Activated CD4-positive, alpha-beta memory T cell treated with anti-CD3 and anti-CD28 coated beads for 36 hours (primary cell): ENCODE results near the gene COL4A6. TPM values are rescaled to one million over a fixed set of nuclear protein-coding genes. Genes with fewer than 3 reads are reported as not detected.

Experiments used
- CTCF ChIA-PET: fragments of 350-600 bp; sonication (Branson Sonifier 250); formaldehyde crosslinking; loops from one replicate; lab custom pipeline; 2021; ENCODE audit warnings: antibody characterized with exemption, inconsistent platforms; lab: Charles Lee
- POLR2A ChIA-PET: fragments of 350-600 bp; sonication (Branson Sonifier 250); formaldehyde crosslinking; loops from one replicate; lab custom pipeline; 2021; ENCODE audit warnings: antibody characterized with exemption; lab: Charles Lee
- DNase-seq: peaks from one replicate; pipeline ENCODE4 v3.0.0-alpha.2; 2020
- H3K27ac Mint-ChIP-seq: one replicate; pipeline ENCODE4 v1.8.0; 2021; ENCODE audit warnings: mixed read lengths
- H3K27me3 Mint-ChIP-seq: one replicate; pipeline ENCODE4 v1.8.0; 2021; ENCODE audit warnings: mixed read lengths
- H3K36me3 Mint-ChIP-seq: one replicate; pipeline ENCODE4 v1.8.0; 2021; ENCODE audit warnings: mixed read lengths
- H3K4me1 Mint-ChIP-seq: one replicate; pipeline ENCODE4 v1.8.0; 2021; ENCODE audit warnings: low read depth, mixed read lengths
- H3K4me3 Mint-ChIP-seq: one replicate; pipeline ENCODE4 v1.8.0; 2021; ENCODE audit warnings: mild to moderate bottlenecking, mixed read lengths
- H3K9me3 Mint-ChIP-seq: one replicate; pipeline ENCODE4 v1.8.0; 2021; ENCODE audit warnings: mixed read lengths
- intact Hi-C: fragments of 100-400 bp; cut with micrococcal nuclease; formaldehyde crosslinking; loops from one replicate; pipeline ENCODE4 v1.15.1; 2023
- total RNA-seq, 2 experiments: library from RNA; stranded (reverse); gene quantifications; one replicate each; pipeline ENCODE4 v1.2.3, GENCODE V29; 2021

COL4A6 gene
- total RNA-seq, 2 experiments from 2014 or later = not detected

DNA sequence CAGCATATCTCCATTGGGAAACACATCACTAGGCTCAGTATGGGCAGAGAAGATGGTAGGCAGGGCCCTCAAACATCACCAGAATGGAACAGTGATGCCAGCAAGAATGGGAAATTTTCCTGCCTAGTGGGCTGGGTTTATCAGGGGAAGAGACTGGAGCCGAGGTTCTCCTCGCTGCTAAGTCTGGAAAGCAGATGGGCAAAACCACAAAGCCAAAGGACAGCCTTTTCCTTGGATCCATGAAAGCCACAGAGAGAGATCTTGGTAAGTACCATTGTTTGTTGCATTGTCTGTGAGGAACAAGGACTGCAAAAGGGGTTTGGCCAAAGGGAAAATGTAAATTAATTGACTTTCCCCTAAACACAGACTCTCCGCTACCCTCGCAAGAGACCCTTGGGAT, 266.6 kb downstream of the COL4A6 start:
- H3K4me1 Mint-ChIP-seq = no peaks in the 10 kb centered on the region
- DNase-seq = no peak
- CTCF ChIA-PET = no interaction called here
- intact Hi-C loops = no loop called here
- no peaks in the 10 kb centered on the region for H3K9me3 Mint-ChIP-seq
- H3K27me3 Mint-ChIP-seq = no peaks in the 10 kb centered on the region
- POLR2A ChIA-PET = no interaction called here
- H3K27ac Mint-ChIP-seq = no peak overlapping the region
- no peaks in the 10 kb centered on the region for H3K36me3 Mint-ChIP-seq
- H3K4me3 Mint-ChIP-seq = no peak overlapping the region

DNA sequence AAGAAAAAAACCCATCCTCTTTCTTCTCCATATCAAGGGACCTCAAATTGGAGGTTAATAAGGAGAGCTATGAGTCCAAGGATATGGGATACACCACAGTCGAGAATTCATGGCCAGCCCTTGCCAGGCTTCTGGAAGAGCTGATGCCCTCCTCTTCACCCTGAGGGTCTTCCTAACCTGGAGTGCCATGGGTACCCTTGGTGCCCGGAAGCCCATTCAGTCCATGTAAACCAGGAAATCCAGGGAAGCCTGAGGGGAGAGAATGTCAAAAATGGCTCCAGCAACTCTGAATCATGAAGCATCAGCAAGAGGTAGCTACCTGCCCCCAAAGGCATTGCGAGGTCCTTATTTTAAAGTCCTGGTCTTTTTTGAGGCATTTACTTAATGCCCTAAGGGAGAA, 268.5 kb downstream of the COL4A6 start:
- no peak for DNase-seq
- Mint-ChIP-seq H3K36me3 (no peaks in the 10 kb centered on the region), H3K27me3 (no peaks in the 10 kb centered on the region), H3K4me1 (no peaks in the 10 kb centered on the region), H3K9me3 (no peaks in the 10 kb centered on the region), H3K27ac (no peak overlapping the region), H3K4me3 (no peak overlapping the region)
- CTCF ChIA-PET = interaction anchor here (0.6 kb wide), 1 partner anchor 393 kb away, joined by 3 read pairs; no protein-coding TSS in a partner anchor
- POLR2A ChIA-PET = no interaction called here
- intact Hi-C loops = no loop called here

DNA sequence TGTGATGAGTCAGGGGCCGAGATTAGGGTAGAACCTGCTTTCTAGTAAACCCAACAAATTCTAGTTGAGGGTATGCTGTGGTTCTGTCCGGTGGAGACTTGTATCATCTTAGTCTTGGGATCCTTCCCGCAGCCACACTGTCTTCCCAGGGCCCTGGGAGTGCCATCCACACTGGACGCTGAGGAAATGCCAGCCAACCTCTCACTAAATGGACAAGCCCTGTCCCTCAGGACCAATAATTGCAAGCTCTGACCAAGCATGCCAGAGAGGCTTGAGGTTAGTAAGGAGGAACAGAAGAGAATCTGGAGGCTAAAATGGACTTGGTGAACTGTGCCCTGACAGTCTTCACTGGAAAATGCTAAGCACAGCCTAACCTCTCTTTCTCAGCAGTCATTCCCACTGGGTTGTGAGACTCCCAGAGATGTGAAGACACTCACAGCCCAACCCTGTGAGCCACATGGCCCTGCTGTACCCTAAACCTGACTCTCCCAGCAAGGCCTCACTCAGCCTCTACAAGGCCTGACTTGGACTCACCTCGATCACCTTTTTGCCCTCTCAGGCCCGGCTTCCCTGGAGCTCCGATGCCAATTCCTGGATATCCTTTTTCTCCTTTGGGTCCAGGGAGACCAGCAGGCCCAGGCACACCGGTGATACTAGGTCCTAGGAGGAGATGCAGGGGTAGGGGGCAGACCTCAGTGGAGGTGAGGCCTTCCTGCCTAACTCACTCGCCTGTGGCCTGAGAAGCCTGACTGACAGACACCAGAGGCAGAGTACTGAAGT, 269.1 kb downstream of the COL4A6 start:
- intact Hi-C loops = no loop called here
- ChIA-PET POLR2A (no interaction called here), CTCF (no interaction called here)
- no peaks in the 10 kb centered on the region for H3K4me1 Mint-ChIP-seq
- H3K27ac Mint-ChIP-seq = no peak overlapping the region
- no peaks in the 10 kb centered on the region for H3K9me3 Mint-ChIP-seq
- H3K4me3 Mint-ChIP-seq = no peak overlapping the region
- H3K27me3 Mint-ChIP-seq = no peaks in the 10 kb centered on the region
- H3K36me3 Mint-ChIP-seq = no peaks in the 10 kb centered on the region
- no peak for DNase-seq

DNA sequence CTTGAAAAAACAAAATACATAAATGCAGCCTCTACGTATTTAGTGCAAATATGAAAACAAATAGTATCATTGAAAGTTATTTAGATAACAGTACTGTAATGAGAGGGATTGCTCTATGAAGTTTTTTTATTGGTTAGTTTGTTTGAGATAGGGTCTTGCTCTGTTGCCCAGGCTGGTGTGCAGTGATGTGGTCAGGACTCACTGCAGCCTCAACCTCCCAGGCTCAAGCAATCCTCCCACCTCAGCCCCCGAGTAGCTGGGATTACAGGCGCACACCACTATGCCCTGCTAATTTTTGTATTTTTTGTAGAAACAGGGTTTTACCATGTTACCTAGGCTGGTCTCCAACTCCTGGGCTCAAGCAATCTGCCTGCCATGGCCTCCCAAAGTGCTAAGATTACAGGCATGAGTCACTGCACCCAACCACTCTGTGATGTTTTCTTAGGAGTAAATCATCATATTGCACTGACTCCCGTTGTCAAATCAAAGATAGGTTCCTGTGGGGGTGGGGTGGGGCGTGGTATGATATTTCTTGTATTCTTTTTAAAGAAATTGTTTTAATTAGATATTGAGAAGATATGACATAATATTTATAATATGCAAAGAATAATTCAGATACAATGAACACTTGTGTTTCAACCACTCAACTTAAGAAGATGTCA, 270.9 kb downstream of the COL4A6 start:
- ChIA-PET POLR2A (no interaction called here), CTCF (no interaction called here)
- no peaks in the 10 kb centered on the region for H3K36me3 Mint-ChIP-seq
- H3K4me1 Mint-ChIP-seq = no peaks in the 10 kb centered on the region
- DNase-seq = peak; percentile 8
- H3K9me3 Mint-ChIP-seq = no peaks in the 10 kb centered on the region
- intact Hi-C loops = no loop called here
- no peak overlapping the region for H3K27ac Mint-ChIP-seq
- no peak overlapping the region for H3K4me3 Mint-ChIP-seq
- H3K27me3 Mint-ChIP-seq = no peaks in the 10 kb centered on the region

DNA sequence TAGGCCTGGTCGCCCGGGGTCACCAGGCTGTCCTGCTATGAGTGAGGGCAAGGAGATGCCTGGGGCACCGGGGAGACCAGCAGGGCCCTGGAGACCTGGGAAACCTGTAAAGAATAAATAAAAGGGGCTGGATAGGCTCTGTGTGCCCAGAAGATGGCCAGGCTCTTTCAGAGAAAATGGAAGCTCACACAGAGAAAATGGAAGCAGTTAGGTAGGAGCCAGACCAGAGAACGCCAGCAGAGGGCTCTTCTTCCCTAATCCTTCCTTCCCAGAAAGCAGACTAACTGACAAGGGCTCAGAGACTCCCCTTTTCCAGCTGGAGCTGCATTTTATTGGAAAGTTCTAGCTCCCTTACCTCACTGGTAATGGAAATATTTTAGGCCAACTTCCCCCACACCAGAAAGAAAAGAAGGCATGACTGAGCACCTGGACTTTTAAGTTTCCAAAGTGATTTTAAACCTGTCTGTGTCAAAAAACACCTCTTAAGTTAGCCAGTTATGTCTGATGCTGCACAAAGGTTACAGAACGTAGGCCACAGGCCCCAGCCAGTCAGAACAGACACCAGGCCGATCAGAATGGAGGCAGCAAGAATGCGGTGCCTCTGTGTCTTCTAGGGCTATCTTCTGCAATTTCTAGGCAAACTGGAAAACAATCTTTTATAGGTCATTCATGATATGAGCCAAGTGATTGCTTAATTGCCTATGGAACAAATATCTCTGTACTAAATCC, 272.7 kb downstream of the COL4A6 start:
- ChIA-PET POLR2A (no interaction called here), CTCF (no interaction called here)
- Mint-ChIP-seq H3K27ac (no peak overlapping the region), H3K27me3 (no peaks in the 10 kb centered on the region), H3K9me3 (no peaks in the 10 kb centered on the region), H3K36me3 (no peaks in the 10 kb centered on the region), H3K4me3 (no peak overlapping the region), H3K4me1 (no peaks in the 10 kb centered on the region)
- intact Hi-C loops = no loop called here
- DNase-seq = no peak

DNA sequence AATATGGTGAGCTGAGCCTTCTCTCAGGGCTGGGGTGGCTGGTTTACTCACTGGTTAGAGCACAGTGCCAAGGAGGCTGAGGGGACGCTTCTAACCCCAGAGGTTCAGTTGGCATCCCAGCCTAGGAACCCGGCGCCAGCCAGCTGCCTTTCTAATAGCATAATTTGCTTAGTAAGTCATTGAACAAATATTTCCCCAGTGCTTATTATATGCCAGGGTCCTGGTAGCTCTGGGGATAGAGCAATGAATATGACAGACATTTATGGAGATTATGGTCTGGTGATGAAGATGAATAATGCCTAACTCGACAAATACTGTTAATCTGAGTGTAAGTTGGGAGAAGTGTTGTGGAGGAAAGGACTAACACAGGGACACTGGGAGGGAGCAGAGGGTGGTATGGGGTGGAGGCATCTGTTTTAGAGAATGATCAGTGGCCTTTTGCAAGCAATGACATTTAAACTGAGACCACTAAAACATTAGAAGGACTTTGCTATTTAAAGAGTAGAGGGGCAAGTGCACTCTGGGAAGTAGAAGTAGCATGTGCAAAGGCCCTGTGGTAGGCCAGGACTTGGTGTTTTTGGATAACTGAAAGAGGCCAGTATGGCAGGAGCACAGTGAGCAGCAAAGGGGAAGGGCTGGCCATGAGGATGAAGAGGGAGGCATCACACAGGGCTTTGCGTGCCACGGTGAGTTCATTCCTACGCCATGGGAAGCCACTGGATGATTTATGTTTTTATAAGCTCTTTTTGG, 274.7 kb downstream of the COL4A6 start:
- DNase-seq = no peak
- no peaks in the 10 kb centered on the region for H3K36me3 Mint-ChIP-seq
- H3K4me1 Mint-ChIP-seq = no peaks in the 10 kb centered on the region
- CTCF ChIA-PET = no interaction called here
- no peak overlapping the region for H3K27ac Mint-ChIP-seq
- no peaks in the 10 kb centered on the region for H3K9me3 Mint-ChIP-seq
- no peaks in the 10 kb centered on the region for H3K27me3 Mint-ChIP-seq
- no peak overlapping the region for H3K4me3 Mint-ChIP-seq
- intact Hi-C loops = no loop called here
- POLR2A ChIA-PET = no interaction called here

DNA sequence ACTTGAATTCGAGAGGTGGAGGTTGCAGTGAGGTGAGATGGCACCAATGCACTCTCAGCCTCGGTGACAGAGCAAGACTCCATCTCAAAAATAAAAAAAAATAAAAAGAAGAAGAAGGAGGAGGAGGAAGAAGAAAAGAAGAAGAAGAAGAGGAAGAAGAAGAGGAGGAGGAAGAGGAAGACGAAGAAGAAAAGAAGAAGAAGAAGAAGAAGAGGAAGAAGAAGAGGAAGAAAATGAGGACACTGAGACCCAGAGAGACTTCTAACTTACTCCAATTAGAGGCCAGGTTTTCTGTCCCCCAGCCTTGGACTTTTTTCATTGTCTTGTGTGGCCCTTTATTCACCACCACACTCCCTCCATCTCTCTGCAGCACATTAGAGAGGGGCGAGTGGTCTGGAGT, 276.0 kb downstream of the COL4A6 start:
- H3K27ac Mint-ChIP-seq = no peak overlapping the region
- no peaks in the 10 kb centered on the region for H3K4me1 Mint-ChIP-seq
- no peaks in the 10 kb centered on the region for H3K9me3 Mint-ChIP-seq
- H3K4me3 Mint-ChIP-seq = no peak overlapping the region
- no peak for DNase-seq
- POLR2A ChIA-PET = no interaction called here
- CTCF ChIA-PET = no interaction called here
- H3K36me3 Mint-ChIP-seq = no peaks in the 10 kb centered on the region
- no peaks in the 10 kb centered on the region for H3K27me3 Mint-ChIP-seq
- intact Hi-C loops = no loop called here

DNA sequence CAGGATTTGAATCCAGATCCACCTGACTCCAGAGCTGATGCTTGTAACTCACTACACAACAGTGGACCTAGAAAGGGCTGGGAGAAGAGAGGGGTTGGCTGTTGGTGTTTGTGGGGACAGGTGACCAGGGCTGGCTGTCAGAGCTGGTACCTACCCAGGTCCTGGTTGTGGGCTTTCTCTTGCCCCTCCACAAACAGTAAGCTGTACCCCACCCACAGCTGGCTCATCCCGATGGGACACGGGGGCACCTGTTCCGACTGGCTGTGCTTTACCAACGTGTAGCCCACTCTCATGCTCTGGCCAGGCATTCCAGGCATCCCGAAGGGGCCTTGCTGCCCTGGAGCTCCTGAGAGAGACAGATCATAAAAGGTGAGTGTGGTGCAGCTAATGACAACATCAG, 277.9 kb downstream of the COL4A6 start:
- no peak overlapping the region for H3K4me3 Mint-ChIP-seq
- intact Hi-C loops = no loop called here
- ChIA-PET POLR2A (no interaction called here), CTCF (no interaction called here)
- no peak for DNase-seq
- no peaks in the 10 kb centered on the region for H3K36me3 Mint-ChIP-seq
- no peaks in the 10 kb centered on the region for H3K27me3 Mint-ChIP-seq
- no peak overlapping the region for H3K27ac Mint-ChIP-seq
- H3K9me3 Mint-ChIP-seq = no peaks in the 10 kb centered on the region
- H3K4me1 Mint-ChIP-seq = no peaks in the 10 kb centered on the region

DNA sequence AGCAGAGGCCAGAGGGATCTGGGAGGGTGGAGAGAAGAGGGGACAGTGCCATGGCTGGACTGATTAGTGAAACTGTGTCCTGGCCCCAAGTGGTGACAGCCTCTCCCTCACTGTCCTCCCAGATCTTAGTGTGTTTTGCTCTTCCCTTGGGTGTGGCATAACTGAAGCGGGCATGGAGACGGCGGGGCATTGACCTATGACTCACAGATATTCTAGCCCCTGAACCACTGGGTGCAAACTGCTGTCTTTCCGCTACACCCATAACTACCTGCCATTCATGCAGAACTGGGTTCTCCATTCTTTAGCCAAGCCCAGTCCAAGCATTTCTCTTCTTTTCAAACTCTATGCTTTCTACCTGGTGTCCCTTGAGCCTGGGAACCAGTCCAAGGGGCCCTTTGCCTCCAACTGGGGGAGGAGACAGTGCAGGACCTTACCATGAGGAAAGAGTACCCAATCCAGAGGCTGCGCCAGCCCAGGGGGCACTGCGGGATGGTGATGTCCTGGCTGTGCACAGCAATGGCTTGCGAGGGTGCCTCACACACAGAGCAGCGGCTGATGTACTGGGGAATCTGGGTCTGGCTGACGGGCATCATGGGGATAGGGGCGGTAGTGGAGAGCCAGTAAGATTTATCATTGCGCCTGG, 279.1 kb downstream of the COL4A6 start:
- Mint-ChIP-seq H3K4me3 (no peak overlapping the region), H3K4me1 (no peaks in the 10 kb centered on the region), H3K27me3 (no peaks in the 10 kb centered on the region), H3K9me3 (no peaks in the 10 kb centered on the region), H3K27ac (no peak overlapping the region), H3K36me3 (no peaks in the 10 kb centered on the region)
- no peak for DNase-seq
- ChIA-PET CTCF (no interaction called here), POLR2A (no interaction called here)
- intact Hi-C loops = no loop called here

DNA sequence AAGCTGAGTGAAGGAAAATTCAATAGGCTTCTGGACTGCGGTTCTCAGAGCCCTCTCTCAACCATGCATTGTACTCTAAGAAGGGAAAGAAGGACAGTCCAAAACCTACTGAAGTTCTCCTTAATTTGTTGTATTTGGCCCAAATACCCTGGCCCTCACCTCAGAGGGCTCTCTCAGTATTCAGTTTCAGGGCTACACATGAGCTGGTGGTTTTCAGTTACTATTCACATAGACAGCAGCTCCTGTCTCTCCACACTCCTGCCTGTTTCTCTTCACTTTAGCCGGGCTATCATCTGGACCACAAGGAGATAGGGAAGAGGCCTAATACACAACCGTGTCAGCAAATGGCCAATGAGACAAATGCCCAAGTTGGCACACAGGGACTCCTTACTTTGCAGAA, 280.6 kb downstream of the COL4A6 start:
- POLR2A ChIA-PET = no interaction called here
- Mint-ChIP-seq H3K27me3 (no peaks in the 10 kb centered on the region), H3K4me1 (no peaks in the 10 kb centered on the region), H3K4me3 (no peak overlapping the region), H3K9me3 (no peaks in the 10 kb centered on the region), H3K27ac (no peak overlapping the region), H3K36me3 (peaks cover 7% of the 10 kb centered on the region)
- intact Hi-C loops = no loop called here
- CTCF ChIA-PET = no interaction called here
- no peak for DNase-seq

DNA sequence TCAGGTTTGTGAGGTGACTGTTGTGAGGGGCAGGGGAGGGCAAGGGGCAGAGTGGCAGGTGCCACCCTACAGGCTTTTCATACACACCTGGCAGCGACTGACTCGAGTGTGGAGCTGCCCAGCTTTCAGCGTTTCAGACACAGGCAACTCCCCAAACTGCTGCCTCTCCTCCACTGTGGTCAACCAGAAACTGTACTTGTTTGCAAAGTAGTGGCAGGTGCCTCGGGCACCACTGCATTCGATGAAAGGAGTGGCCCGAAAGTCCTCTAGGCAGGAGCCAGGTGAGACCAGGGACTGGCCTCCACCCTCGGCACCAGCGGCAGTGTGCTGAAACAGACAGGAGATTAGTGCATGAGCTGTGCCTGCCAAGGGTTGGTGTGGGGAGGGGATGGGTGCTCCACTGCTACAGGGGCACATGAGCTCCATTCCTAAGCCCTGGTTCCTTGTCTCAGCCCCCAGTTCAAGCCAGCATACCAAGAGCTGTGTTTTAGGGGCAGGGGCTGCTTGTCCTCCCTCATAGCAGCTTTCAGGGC, 281.2 kb downstream of the COL4A6 start:
- DNase-seq = no peak
- intact Hi-C loops = no loop called here
- H3K27ac Mint-ChIP-seq = no peak overlapping the region
- no peaks in the 10 kb centered on the region for H3K9me3 Mint-ChIP-seq
- POLR2A ChIA-PET = no interaction called here
- H3K4me1 Mint-ChIP-seq = no peaks in the 10 kb centered on the region
- no peaks in the 10 kb centered on the region for H3K27me3 Mint-ChIP-seq
- CTCF ChIA-PET = no interaction called here
- H3K36me3 Mint-ChIP-seq = peaks cover 7% of the 10 kb centered on the region
- no peak overlapping the region for H3K4me3 Mint-ChIP-seq
